ENCODE data around the gene C3orf80.

The C3orf80 gene

GRCh38 chr3:160259589-160259988 is 34.4 kb downstream of the C3orf80 start:
- H3K4me1 ChIP-seq (ENCODE audit: control insufficient read depth, insufficient read depth, low read depth, low read length): no peaks in the 10 kb centered on the region
- H2BK120ac ChIP-seq (ENCODE audit: low read depth, low read length): no peak overlapping the region
- no peaks in the 10 kb centered on the region for H3K79me1 ChIP-seq (replicated peaks; ENCODE audit: low read length, poor library complexity, severe bottlenecking)
- H3K9ac ChIP-seq (ENCODE audit: low read length): peak overlapping the region; percentile 75
- DNase-seq: no peak
- H4K8ac ChIP-seq (ENCODE audit: low read length): no peak overlapping the region
- no peak overlapping the region for H3K4me2 ChIP-seq (ENCODE audit: low read length, poor library complexity, severe bottlenecking)
- WGBS: 100% methylated on average over 1 of the region's 1 CpG
- no peak overlapping the region for H3K14ac ChIP-seq (ENCODE audit: low read length in 2 of 2)
- H3K18ac ChIP-seq (ENCODE audit: low read depth in 1 of 2, low read length in 2 of 2): no peak overlapping the region
- H2AK5ac ChIP-seq (ENCODE audit: low read length, severe bottlenecking): no peak overlapping the region
- no peak overlapping the region for H2BK15ac ChIP-seq (ENCODE audit: low read depth, poor library complexity, severe bottlenecking)
- no peak overlapping the region for H3K4me3 ChIP-seq (ENCODE audit: insufficient read depth in 1 of 2, low read depth in 1 of 2, low read length in 2 of 2)
- no peak overlapping the region for H4K91ac ChIP-seq (ENCODE audit: low read length)
- H3K9me3 ChIP-seq (ENCODE audit: control insufficient read depth, low read length): no peaks in the 10 kb centered on the region
- H3K4ac ChIP-seq (ENCODE audit: low read depth in 1 of 2, low read length in 2 of 2): no peak overlapping the region
- H3K23ac ChIP-seq (ENCODE audit: low read length in 2 of 2): no peak overlapping the region
- no peak overlapping the region for H2BK12ac ChIP-seq (ENCODE audit: low read length in 2 of 2)
- peaks cover 2 to 49% of the 10 kb centered on the region in 2 experiments for H3K36me3 ChIP-seq (ENCODE audit: control insufficient read depth in 1 of 2, insufficient read depth in 2 of 2, low read depth in 1 of 2, low read length in 2 of 2)
- H3K27ac ChIP-seq (ENCODE audit: low read length, poor library complexity, severe bottlenecking): no peak overlapping the region
- H2AFZ ChIP-seq (ENCODE audit: low read depth, low read length): no peak overlapping the region
- H2BK5ac ChIP-seq (ENCODE audit: low read depth, low read length, poor library complexity, severe bottlenecking): no peak overlapping the region
- no peaks in the 10 kb centered on the region for H3K27me3 ChIP-seq (ENCODE audit: control insufficient read depth in 1 of 2, insufficient read depth in 1 of 2, low read length in 2 of 2)

GRCh38 chr3:160260587-160261270 is 35.5 kb downstream of the C3orf80 start:
- H3K79me1 ChIP-seq (replicated peaks; ENCODE audit: low read length, poor library complexity, severe bottlenecking): no peaks in the 10 kb centered on the region
- H3K27me3 ChIP-seq (ENCODE audit: control insufficient read depth in 1 of 2, insufficient read depth in 1 of 2, low read length in 2 of 2): no peaks in the 10 kb centered on the region
- H3K9me3 ChIP-seq (ENCODE audit: control insufficient read depth, low read length): no peaks in the 10 kb centered on the region
- peak overlapping the region in 1 of 2 experiments; percentile 72 for H3K4me3 ChIP-seq (ENCODE audit: insufficient read depth in 1 of 2, low read depth in 1 of 2, low read length in 2 of 2)
- no peak overlapping the region for H4K8ac ChIP-seq (ENCODE audit: low read length)
- no peak overlapping the region for H2BK120ac ChIP-seq (ENCODE audit: low read depth, low read length)
- H2BK15ac ChIP-seq (ENCODE audit: low read depth, poor library complexity, severe bottlenecking): no peak overlapping the region
- WGBS: 94% methylated on average over 7 of the region's 7 CpGs
- no peaks in the 10 kb centered on the region for H3K4me1 ChIP-seq (ENCODE audit: control insufficient read depth, insufficient read depth, low read depth, low read length)
- H2BK5ac ChIP-seq (ENCODE audit: low read depth, low read length, poor library complexity, severe bottlenecking): no peak overlapping the region
- peak overlapping the region; percentile 75 for H3K9ac ChIP-seq (ENCODE audit: low read length)
- no peak overlapping the region for H2BK12ac ChIP-seq (ENCODE audit: low read length in 2 of 2)
- no peak overlapping the region for H3K23ac ChIP-seq (ENCODE audit: low read length in 2 of 2)
- H3K36me3 ChIP-seq (ENCODE audit: control insufficient read depth in 1 of 2, insufficient read depth in 2 of 2, low read depth in 1 of 2, low read length in 2 of 2): peaks cover 0 to 52% of the 10 kb centered on the region in 2 experiments
- H3K4ac ChIP-seq (ENCODE audit: low read depth in 1 of 2, low read length in 2 of 2): no peak overlapping the region
- no peak overlapping the region for H2AFZ ChIP-seq (ENCODE audit: low read depth, low read length)
- DNase-seq: no peak
- H3K4me2 ChIP-seq (ENCODE audit: low read length, poor library complexity, severe bottlenecking): no peak overlapping the region
- no peak overlapping the region for H4K91ac ChIP-seq (ENCODE audit: low read length)
- no peak overlapping the region for H3K18ac ChIP-seq (ENCODE audit: low read depth in 1 of 2, low read length in 2 of 2)
- no peak overlapping the region for H3K14ac ChIP-seq (ENCODE audit: low read length in 2 of 2)
- H2AK5ac ChIP-seq (ENCODE audit: low read length, severe bottlenecking): no peak overlapping the region
- H3K27ac ChIP-seq (ENCODE audit: low read length, poor library complexity, severe bottlenecking): no peak overlapping the region

GRCh38 chr3:160265088-160265487 is 39.9 kb downstream of the C3orf80 start:
- Histone ChIP-seq H2BK120ac (ENCODE audit: low read depth, low read length) (no peak overlapping the region), H3K79me1 (replicated peaks; ENCODE audit: low read length, poor library complexity, severe bottlenecking) (no peaks in the 10 kb centered on the region), H3K36me3 (ENCODE audit: control insufficient read depth in 1 of 2, insufficient read depth in 2 of 2, low read depth in 1 of 2, low read length in 2 of 2) (peaks cover 0 to 52% of the 10 kb centered on the region in 2 experiments), H3K9ac (ENCODE audit: low read length) (no peak overlapping the region), H3K4me2 (ENCODE audit: low read length, poor library complexity, severe bottlenecking) (no peak overlapping the region), H3K4me3 (ENCODE audit: insufficient read depth in 1 of 2, low read depth in 1 of 2, low read length in 2 of 2) (no peak overlapping the region), H4K8ac (ENCODE audit: low read length) (no peak overlapping the region), H3K23ac (ENCODE audit: low read length in 2 of 2) (no peak overlapping the region), H3K9me3 (ENCODE audit: control insufficient read depth, low read length) (no peaks in the 10 kb centered on the region), H3K27ac (ENCODE audit: low read length, poor library complexity, severe bottlenecking) (no peak overlapping the region), H2BK15ac (ENCODE audit: low read depth, poor library complexity, severe bottlenecking) (no peak overlapping the region), H3K27me3 (ENCODE audit: control insufficient read depth in 1 of 2, insufficient read depth in 1 of 2, low read length in 2 of 2) (no peaks in the 10 kb centered on the region), H2BK12ac (ENCODE audit: low read length in 2 of 2) (no peak overlapping the region), H3K4ac (ENCODE audit: low read depth in 1 of 2, low read length in 2 of 2) (no peak overlapping the region), H2BK5ac (ENCODE audit: low read depth, low read length, poor library complexity, severe bottlenecking) (no peak overlapping the region), H3K4me1 (ENCODE audit: control insufficient read depth, insufficient read depth, low read depth, low read length) (no peaks in the 10 kb centered on the region), H2AFZ (ENCODE audit: low read depth, low read length) (no peak overlapping the region), H4K91ac (ENCODE audit: low read length) (no peak overlapping the region), H3K14ac (ENCODE audit: low read length in 2 of 2) (no peak overlapping the region), H2AK5ac (ENCODE audit: low read length, severe bottlenecking) (no peak overlapping the region), H3K18ac (ENCODE audit: low read depth in 1 of 2, low read length in 2 of 2) (no peak overlapping the region)
- DNase-seq: no peak
- WGBS: 100% methylated on average over 1 of the region's 2 CpGs

Measured in mesenchymal stem cell (in vitro differentiated cells and primary cell).